NCI-H2107 treated with DMSO at 0.1 percent for 48 hours (cell line): ENCODE results near the gene LSR.

Experiments used
- DNase-seq: peaks from one replicate; lab custom pipeline; 2025; ENCODE audit not compliant: unreplicated experiment; lab: John Stamatoyannopoulos, UW

The LSR gene

DNA sequence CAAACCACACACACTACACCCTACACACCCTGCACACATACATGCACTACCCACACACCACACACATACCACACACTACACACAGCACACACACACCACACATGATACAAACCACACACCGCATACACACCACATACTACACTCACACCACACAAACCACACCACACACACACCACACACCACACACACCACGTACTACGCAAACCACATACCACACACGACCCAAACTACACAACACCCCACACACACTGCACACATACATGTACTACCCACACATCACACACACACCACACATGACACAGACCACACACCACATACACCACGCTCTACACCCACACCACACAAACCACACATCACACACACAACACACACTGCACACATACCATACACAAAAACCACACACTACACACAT, 49.8 kb downstream of the LSR start:
- DNase-seq = no peak

DNA sequence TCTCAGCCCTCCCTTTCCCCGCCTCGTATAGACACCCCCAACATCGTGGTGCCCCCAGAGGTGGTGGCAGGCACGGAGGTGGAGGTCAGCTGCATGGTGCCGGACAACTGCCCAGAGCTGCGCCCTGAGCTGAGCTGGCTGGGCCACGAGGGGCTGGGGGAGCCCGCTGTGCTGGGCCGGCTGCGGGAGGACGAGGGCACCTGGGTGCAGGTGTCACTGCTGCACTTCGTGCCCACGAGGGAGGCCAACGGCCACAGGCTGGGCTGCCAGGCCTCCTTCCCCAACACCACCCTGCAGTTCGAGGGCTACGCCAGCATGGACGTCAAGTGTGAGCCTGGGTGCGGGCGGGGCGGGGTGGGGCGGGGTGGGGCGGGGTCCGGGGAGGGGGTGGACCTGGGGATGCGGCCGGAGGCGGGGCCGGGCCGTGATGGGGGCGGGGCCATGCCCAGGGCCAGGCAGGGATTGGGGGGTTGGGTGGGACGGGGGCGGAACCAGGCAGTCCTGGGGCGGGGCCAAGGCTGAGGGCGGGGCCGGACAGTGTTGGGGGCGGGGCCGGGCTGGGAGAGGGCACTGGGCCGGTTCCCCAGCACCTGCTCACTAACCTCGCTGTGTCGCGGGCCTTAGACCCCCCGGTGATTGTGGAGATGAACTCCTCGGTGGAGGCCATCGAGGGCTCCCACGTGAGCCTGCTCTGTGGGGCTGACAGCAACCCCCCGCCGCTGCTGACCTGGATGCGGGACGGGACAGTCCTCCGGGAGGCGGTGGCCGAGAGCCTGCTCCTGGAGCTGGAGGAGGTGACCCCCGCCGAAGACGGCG, 50.9 kb downstream of the LSR start:
- DNase-seq = no peak

DNA sequence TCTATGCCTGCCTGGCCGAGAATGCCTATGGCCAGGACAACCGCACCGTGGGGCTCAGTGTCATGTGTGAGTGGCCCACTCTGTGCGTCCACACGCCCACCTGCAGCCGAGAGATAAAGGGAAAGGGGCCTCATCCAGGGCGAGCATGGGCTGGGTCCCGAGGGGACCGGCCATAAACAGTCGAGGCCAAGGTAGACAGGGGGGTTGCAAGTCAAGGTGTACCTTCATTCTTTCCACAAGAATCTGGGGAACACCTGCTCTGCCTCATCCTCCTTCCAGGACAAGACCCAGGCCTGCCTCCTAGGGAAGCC, 51.5 kb downstream of the LSR start:
- no peak for DNase-seq

DNA sequence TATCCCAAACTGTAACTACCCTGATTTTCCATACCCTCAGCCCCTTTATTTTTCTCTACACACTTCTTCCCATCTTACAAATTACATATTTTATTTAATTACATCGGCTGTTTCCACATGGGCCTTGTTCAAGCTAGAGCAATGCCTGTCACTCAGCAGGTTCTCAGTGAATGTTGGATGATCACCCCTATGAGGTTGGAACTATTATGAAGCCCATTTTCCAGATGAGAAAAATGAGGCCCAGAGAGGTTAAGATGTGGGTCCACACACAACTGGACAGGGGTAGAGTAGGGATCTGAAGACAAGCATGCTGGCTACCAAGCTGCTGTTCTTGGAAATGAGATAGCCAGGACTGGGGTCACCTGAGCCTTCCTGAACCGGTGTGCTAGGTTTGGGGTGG, 53.2 kb downstream of the LSR start:
- no peak for DNase-seq

DNA sequence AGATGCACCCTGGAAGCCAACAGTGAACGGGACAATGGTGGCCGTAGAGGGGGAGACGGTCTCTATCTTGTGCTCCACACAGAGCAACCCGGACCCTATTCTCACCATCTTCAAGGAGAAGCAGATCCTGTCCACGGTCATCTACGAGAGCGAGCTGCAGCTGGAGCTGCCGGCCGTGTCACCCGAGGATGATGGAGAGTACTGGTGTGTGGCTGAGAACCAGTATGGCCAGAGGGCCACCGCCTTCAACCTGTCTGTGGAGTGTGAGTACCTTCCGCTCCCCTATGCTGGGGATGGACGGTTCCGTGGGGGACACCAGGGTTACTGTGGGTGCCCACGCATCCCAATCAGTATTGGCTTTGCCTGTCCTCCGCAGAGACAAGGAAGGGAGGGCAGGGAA, 53.6 kb downstream of the LSR start:
- no peak for DNase-seq

DNA sequence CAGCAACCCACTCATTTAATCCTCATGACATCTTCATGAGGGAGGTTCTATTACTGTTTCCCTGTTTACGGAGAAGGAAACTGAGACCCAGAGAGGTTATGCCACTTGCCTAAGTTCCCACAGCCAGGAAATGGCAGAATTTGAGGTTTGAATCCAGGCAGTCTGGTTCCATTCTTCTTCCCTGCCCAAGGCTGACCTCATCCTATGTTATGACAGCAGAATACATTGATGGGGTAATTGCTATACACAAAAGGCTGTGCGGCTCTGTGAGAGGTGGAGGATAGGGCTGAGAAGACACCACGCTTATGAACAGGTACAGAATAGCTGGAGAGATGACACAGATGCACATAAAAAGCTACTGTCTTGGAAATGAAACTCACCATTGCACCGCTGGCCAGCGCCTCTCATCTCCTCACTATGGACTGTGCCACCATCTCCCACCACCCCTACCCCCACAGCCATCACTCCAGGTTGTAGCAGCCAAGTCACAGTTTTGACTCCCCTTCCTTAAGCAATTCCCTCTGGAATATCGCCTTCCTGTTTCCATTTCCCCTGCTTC, 54.6 kb downstream of the LSR start:
- no peak for DNase-seq

DNA sequence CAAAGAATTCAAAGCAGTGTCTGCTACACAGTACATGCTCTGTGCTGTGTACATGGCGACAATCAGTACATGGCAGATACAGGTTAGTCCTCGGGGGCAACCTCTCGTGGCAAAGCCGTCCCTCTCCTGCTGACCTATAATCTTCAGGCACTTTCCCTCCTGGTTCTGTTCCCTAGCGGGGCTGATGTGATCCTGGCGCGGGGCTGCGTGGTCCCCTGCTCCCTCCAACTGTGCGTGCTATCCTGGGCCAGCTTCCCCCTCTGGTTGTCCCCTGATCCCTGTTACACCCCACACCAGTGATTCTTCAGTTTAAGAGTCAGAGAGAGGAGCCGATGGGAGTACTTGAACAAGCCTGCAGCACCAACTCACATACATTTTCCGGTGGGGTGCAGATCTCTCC, 55.2 kb downstream of the LSR start:
- DNase-seq = no peak

DNA sequence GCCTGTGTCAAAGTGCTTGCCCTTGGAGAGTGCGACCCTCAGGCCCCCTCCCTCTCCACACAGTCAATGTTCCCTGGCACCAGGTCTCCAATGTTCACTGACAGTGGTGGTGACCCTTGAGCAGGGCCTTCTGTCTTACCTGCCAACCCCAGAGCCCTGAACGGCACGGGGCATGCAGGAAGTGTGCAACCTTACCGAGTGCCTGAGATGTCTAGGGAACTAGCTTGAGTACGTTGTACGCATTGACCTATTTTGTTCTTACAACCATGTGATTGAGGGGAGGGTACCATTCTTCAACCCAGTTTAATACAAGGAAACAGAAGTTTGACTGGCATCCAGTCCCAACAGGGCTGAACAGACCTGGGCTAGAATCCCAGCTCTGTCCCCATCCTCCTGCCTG, 56.4 kb downstream of the LSR start:
- no peak for DNase-seq

DNA sequence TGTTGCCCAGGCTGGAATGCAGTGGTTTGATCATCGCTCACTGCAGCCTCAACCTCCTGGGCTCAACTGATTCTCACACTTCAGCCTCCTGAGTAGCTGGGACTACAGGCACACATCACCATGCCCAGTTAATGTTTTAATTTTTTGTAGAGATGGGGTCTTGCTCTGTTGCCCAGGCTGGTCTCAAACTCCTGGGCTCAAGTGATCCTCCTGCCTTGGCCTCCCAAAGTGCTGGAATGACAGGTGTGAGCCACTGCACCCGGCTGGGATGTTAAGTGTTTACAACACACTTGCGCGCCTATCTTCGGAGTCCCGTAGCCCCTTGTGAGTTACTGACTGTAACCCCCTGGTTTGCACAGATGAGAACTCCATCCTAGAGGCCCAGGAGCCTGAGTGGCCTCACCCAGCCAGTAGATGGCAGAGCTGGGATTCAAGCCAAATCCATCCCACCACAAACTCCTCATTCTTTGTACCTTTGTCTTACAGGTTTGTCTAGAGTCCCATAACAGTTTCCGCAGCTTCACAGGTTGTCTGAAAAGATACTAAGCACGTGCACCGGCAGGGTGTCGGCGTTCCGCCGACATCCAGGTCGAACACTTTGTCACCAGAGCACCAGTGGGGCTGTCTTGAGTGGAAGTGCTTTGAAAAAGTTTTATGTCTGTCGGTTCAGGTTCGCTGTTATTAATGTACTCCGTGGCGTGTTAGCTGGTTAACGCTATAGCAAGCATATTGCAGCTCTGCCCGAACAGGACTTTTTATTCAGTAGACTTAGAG, 57.9 kb downstream of the LSR start:
- no peak for DNase-seq

DNA sequence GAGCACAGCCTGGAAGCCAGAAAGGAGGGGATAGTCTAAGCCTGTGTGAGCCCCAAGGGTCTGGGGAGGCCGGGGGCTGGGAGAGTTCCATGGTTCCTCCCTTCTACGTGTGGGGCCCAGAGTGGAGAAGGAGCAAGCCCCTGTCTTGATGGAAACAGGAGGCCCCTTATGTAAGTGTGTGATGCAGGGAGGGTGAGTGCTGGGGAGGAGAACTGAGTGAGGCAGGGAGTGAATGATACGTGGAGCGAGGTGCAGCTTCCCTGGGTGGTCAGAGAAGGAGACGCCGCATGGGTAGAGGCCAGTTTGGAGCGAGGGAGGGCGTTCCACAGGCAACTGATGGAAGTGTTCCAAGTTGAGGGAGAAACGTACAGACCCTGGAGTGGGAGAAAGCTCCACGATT, 59.1 kb downstream of the LSR start:
- DNase-seq = no peak

DNA sequence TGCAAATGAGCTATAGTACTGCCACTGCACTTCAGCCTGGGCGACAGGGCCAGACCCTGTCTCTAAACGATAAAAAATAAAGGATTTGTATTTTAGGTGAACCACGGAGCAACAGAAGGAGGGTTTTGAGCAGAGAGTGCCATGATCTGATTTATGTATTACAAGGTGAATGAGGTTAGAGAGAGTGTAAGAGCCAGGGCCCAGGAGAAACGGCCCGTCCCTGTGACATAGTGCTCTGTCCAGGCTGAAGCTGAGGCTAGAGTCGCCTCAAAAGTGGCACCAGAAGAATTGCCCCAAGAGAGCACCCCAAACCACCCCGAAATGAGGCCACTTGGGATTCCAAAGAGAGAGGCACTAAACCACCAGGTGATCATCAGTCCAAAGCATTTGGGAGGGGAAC, 60.1 kb downstream of the LSR start:
- DNase-seq = no peak

DNA sequence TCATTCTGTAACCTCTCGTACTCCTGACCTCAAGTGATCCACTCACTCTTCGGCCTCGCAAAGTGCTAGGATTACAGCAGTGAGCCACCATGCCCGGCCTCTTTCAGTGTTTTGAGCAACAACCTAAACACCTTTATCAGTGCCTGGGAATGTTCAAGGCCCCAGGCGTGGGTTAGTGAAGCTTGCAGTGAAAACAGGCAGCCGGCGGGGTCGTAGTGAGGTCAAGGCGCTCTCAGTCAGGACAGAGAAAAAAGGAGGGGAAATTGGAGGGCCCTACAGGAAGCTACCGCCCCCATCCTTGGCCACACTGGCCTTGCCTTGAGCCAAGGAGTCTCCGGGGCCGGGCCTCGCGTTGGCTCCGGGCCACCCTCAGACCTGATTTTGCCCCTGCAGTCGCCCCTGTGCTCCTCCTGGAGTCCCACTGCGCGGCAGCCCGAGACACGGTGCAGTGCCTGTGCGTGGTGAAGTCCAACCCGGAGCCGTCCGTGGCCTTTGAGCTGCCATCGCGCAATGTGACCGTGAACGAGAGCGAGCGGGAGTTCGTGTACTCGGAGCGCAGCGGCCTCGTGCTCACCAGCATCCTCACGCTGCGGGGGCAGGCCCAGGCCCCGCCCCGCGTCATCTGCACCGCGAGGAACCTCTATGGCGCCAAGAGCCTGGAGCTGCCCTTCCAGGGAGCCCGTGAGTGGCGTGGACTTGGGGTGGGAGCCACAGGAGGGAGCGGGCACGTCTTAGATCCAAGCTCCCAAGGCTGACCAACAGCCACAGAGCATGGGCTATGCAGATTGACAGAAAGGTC, 60.9 kb downstream of the LSR start:
- DNase-seq = no peak

DNA sequence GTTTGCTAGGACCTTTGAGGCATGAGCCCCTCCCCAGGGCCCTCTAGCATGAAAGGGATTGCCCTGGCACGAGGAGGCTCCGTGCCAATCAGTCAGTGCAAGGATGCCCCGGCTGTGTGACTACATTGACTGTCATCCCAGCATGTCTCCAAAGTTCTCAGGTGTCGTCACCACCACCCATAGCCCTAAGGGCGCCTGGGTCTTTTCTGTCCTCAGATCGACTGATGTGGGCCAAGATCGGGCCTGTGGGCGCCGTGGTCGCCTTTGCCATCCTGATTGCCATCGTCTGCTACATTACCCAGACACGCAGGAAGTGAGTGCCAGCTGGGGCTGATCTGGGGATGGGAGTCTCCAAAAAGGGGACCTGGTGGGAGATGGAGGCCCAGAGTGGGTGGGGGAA, 61.5 kb downstream of the LSR start:
- no peak for DNase-seq

DNA sequence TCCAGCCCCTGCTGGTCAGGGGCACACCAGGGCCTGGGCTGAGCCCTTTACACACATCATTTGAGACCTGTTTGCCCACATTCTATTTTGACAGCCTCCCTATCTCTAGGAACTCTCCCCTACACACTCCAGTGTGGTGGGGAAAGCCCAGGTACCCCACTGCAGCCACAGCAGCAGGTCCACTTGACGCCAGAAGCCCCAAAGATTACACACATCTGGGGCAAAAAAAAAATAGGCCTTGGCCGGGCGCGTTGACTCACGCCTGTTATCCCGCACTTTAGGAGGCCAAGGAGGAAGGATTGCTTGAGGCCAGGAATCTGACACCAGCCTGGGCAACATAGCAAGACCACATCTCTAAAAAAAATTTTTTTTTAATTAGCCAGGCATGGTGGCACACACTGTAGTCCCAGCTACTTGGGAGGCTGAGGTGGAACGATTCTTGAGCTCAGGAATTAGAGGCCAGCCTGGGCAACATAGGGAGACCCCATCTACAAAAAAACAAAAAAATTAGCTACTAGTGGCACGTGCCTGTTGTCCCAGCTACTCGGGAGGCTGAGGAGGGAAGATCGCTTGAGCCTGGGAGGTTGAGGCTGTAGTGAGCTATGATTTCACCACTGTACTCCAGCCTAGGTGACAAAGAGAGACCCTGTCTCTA, 62.1 kb downstream of the LSR start:
- no peak for DNase-seq

DNA sequence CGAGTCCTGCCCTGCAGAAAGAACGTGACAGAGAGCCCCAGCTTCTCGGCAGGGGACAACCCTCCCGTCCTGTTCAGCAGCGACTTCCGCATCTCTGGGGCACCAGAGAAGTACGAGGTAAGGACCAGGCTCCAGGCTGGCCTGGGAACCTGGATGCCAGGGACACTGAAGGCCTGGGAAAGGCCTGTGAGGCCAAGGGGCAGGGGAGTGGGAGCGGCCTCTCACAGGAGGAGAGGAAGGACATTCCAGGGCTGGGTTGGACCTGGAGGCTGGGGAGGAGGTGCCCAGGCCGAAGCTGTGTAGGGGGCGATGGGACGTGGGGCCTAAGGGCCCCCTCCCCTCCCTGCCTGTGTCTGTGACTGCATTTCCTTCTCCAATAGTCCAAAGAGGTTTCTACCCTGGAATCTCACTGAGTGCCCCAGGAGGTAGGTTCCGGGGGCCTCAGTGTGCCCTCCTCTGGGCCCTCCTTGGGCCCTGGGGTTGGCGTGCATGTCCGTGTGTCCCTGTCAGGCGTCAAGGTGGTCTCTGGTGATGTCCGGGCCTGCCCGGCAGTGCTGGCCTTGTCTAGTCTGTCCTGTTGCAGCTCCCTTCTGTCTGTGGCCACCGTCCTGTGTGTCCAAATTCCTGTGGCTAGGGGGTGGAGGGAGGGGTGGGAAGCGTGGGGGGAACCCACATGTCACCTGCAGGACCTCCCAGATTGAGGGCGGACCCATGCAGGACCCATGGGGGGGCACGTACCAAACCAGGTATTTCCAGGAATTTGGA, 63.3 kb downstream of the LSR start:
- no peak for DNase-seq

DNA sequence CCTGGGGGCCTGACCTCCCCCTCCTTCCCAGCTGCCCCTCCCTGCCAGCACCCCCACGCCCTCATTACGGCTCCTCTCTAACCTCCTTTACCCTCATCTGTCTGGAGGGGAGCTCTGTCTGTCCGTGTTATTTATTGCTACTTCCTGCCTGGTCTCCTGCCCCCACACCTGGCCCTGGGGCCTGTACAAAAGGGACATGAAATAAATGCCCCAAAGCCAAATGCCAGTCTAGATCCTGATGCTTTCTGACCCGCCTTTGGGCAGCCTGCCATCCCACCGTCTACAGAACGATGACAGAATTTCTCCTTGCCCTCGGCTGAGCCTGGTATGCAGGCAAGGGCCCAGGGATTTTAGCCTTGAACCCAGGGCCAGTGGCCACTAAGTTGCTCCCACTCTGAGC, 64.8 kb downstream of the LSR start:
- DNase-seq = no peak

DNA sequence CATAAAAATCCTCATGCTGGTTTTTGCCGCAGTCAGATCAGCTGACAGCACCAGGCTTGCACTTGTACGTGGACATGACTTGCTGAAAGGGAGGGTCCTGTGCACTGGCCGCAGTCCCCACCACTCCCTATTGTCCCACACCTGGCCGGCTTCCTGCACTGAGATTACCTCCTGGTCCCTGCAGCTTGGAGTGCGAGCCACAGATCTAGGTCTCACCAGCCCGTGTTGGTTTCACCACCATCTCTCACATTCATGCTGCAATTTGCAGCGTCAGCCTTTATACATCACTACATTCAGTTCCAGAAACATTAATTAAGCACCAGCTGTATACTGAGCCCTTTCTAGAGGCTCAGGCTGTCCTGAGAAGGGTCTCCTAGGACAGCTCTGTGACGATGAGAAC, 65.2 kb downstream of the LSR start:
- no peak for DNase-seq

DNA sequence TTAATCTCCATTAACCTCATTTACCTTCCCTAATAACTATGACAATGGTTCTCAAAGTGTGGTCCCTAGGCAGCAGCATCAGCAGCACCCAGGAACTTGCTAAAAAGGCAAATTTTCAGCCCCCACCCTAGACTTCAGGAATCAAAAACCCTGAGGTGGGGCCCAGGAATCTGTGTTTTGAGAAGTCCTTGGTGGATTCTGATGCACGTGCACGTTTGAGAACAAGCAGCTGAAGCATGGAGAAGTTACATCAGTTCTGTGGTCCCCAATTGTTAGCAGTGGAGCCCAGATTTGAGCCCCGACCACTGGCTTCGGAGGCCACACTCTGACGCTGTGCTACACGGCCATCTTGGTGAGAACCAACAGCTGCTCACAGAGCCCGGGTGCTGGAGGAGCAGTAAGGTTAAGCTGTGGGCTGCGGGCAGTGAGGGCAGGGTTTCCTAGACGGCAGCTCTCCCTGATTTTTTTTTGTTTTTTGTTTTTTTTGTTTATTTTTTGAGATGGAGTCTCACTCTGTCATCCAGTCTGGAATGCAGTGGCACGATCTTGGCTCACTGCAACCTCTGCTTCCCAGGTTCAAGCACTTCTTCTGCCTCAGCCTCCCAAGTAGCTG, 66.2 kb downstream of the LSR start:
- no peak for DNase-seq

DNA sequence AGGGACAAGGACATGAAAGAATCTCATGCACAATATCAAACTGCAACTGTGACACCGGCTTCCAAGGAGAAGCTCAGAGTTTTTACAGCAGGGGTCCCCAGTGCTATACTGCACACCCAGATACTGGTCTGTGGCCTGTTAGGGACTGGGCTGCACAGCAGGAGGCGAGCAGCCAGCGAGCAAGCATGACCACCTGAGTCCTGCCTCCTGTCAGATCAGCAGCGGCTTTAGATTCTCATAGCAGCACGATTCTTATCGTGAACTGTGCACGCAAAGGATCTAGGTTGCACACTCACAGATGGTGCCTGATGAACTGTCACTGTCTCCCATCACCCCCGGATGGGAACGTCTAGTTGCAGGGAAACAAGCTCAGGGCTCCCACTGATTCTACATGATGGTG, 67.1 kb downstream of the LSR start:
- DNase-seq = no peak

DNA sequence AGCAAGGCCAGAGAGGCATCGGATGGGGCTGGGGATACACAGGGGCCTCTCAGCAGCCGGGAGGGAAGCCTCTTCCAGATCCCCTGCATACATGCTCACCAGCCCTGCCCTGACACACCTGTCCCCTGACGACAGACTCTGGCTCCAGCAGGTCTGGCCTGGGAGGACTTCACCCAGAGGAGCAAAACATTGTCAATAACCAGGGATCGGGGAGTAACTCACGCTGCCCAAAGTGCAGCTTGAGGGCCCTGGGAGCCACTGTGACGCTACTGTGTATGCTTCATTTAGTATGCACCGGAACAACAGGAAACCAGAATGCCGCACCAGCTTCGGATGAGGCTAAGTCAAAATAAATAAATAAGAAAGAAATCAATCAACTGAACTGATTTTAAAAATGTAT, 67.8 kb downstream of the LSR start:
- DNase-seq = no peak
